Kidney (tissue), 14 donors: ENCODE data around the gene NDUFC1. TPM values are rescaled to one million over a fixed set of nuclear protein-coding genes. Genes with fewer than 3 reads are reported as not detected.

Experiments used
- DNase-seq, 5 donors: peaks; one replicate each; pipeline ENCODE4 v3.0.0-alpha.2; 2013 to 2020
- FAIRE-seq: peaks from 2 replicates; lab custom pipeline; 2012; peaks lifted over from hg19 to GRCh38; lab: Jason Lieb, UNC
- H3K27ac ChIP-seq, 2 donors: one replicate each; pipeline ENCODE4 v1.7.0; 2013; ENCODE audit warnings: low read depth in 2 of 2, low read length in 2 of 2, inconsistent platforms in 1 of 2
- H3K27me3 ChIP-seq: one replicate; pipeline ENCODE4 v1.7.1; 2013; ENCODE audit warnings: low read length, inconsistent platforms; ENCODE audit not compliant: control insufficient read depth, insufficient read depth
- H3K36me3 ChIP-seq, 3 donors: one replicate each; pipeline versions ENCODE4 v1.7.0 to v1.7.1; 2013; ENCODE audit warnings: low read length in 3 of 3, control low read depth in 1 of 3, inconsistent platforms in 1 of 3; ENCODE audit not compliant: insufficient read depth in 3 of 3, control insufficient read depth in 2 of 3
- H3K4me1 ChIP-seq, 3 donors: one replicate each; pipeline versions ENCODE4 v1.7.0 to v1.7.1; 2013; ENCODE audit warnings: low read length in 3 of 3, inconsistent platforms in 1 of 3, low read depth in 1 of 3; ENCODE audit not compliant: control insufficient read depth in 2 of 3, insufficient read depth in 2 of 3
- H3K4me3 ChIP-seq, 3 donors: one replicate each; pipeline versions ENCODE4 v1.7.0 to v1.8.1; 2013; ENCODE audit warnings: low read length in 3 of 3, control low read depth in 1 of 3, inconsistent platforms in 1 of 3
- H3K9ac ChIP-seq, 3 donors: one replicate each; pipeline versions ENCODE4 v1.7.0 to v1.7.1; 2013; ENCODE audit warnings: low read length in 3 of 3, control low read depth in 1 of 3, inconsistent platforms in 1 of 3
- H3K9me3 ChIP-seq, 3 donors: one replicate each; pipeline versions ENCODE4 v1.7.0 to v1.7.1; 2013; ENCODE audit warnings: low read length in 3 of 3, control low read depth in 1 of 3, inconsistent platforms in 1 of 3; ENCODE audit not compliant: control insufficient read depth in 2 of 3, insufficient read depth in 1 of 3
- intact Hi-C: fragments of 100-400 bp; cut with DNase I; formaldehyde crosslinking; loops from one replicate; pipeline ENCODE4 v1.11.1; 2022
- polyA plus RNA-seq: library from polyadenylated mRNA; stranded (reverse); fragments of 350-450 nt; fragmentation: Illumina TruSeq; extraction: RNeasy Lipid Tissue Mini Kit (QIAGEN cat#74804); gene quantifications from one replicate; pipeline ENCODE4 v1.2.3, GENCODE V29; 2014; ENCODE audit warnings: low read depth, low replicate concordance; ENCODE audit not compliant: insufficient read depth
- total RNA-seq: library from RNA; stranded (reverse); fragmentation: NEBNext Ultra II Directional; extraction: Animal tissue kit (Norgen Biotek cat#: 25700); gene quantifications from one replicate; pipeline ENCODE4 v1.2.1, GENCODE V29; 2021
- TF ChIP-seq, protein P1 (sequence below): IDR thresholded peaks from 3 replicates; pipeline ENCODE4 v1.5.1; 2012; ENCODE audit warnings: mild to moderate bottlenecking, moderate library complexity, borderline replicate concordance; ENCODE audit not compliant: insufficient read depth; ENCODE audit errors: extremely low read depth
- donor health status: control.
- donor health status: control.
- donor health status: control.
- donor health status: control.
- donor health status: control.
- donor health status: DM: yes; HTN: yes; CAD: no.
- donor health status: Normal renal cell carcinoma (clear cell type).

Gene NDUFC1
- total and polyA plus RNA-seq, 2 donors from 2014 or later, result 75.9 to 378 TPM

DNA sequence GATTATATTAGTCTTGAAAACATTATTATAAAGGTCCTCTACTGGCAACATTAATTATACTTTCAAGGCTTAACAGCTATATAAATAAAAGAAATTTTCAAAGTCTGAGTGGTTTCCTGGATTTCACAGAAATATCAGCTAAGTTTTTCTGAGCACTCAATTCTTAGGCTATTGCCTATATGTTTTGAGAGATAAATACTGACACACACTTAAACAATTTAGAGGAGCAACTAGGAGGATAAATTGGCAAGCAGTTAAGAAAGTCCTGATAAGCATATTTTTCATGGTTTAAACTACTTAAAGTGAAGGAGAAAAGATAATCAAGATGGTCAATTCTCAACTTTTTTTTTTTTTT, 19.6 kb downstream of the NDUFC1 start:
- peaks cover 16% of the 10 kb centered on the region for H3K27me3 ChIP-seq
- FAIRE-seq (no peak), DNase-seq (no peak)
- H3K27ac ChIP-seq, result no peak overlapping the region
- no peaks in the 10 kb centered on the region for H3K9me3 ChIP-seq
- H3K36me3 ChIP-seq, result no peaks in the 10 kb centered on the region
- no peak overlapping the region for H3K9ac ChIP-seq
- intact Hi-C loops, result no loop called here
- H3K4me1 ChIP-seq, result peaks cover 0 to 4% (median 0%) of the 10 kb centered on the region in 3 donors
- TF ChIP-seq, protein P1, sequence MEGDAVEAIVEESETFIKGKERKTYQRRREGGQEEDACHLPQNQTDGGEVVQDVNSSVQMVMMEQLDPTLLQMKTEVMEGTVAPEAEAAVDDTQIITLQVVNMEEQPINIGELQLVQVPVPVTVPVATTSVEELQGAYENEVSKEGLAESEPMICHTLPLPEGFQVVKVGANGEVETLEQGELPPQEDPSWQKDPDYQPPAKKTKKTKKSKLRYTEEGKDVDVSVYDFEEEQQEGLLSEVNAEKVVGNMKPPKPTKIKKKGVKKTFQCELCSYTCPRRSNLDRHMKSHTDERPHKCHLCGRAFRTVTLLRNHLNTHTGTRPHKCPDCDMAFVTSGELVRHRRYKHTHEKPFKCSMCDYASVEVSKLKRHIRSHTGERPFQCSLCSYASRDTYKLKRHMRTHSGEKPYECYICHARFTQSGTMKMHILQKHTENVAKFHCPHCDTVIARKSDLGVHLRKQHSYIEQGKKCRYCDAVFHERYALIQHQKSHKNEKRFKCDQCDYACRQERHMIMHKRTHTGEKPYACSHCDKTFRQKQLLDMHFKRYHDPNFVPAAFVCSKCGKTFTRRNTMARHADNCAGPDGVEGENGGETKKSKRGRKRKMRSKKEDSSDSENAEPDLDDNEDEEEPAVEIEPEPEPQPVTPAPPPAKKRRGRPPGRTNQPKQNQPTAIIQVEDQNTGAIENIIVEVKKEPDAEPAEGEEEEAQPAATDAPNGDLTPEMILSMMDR, result no peak
- no peak overlapping the region for H3K4me3 ChIP-seq

- H3K4me3 ChIP-seq, result no peak overlapping the region
- H3K4me1 ChIP-seq, result peaks cover 0 to 4% (median 0%) of the 10 kb centered on the region in 3 donors
- no peak for DNase-seq
- TF ChIP-seq, protein P1, result no peak
- no peaks in the 10 kb centered on the region for H3K9me3 ChIP-seq
- no peak overlapping the region for H3K27ac ChIP-seq
- intact Hi-C loops, result no loop called here
- FAIRE-seq, result no peak
- H3K27me3 ChIP-seq, result peaks cover 17% of the 10 kb centered on the region
- no peak overlapping the region for H3K9ac ChIP-seq
- no peaks in the 10 kb centered on the region for H3K36me3 ChIP-seq
Measured at GRCh38 chr4:139282065-139282720, 20.1 kb downstream of the NDUFC1 start.

GRCh38 chr4:139279760-139280620, 22.3 kb downstream of the NDUFC1 start, which contains the start of gene MGARP:
Gene MGARP (minus strand): TSS chr4:139280225. CDS start chr4:139280158, 67 bp downstream.
- peak; percentile 42 to 80 (median 52) for DNase-seq
- Histone ChIP-seq H3K9ac (peak within 1 kb of the TSS in 1 of 3 donors; percentile 0), H3K27ac (no peak within 1 kb of the TSS), H3K4me1 (peaks cover 0 to 4% (median 0%) of the 10 kb centered on the region in 3 donors), H3K4me3 (peak within 1 kb of the TSS; percentile 23 to 69 (median 60)), H3K27me3 (peaks cover 21% of the 10 kb centered on the region), H3K9me3 (no peaks in the 10 kb centered on the region), H3K36me3 (no peaks in the 10 kb centered on the region)
- FAIRE-seq, result no peak
- TF ChIP-seq, protein P1, result peak; percentile 4
- intact Hi-C loops, result no loop called here
